HCT116 (cell line): ENCODE results near the gene RBM20. TPM values are rescaled to one million over a fixed set of nuclear protein-coding genes. Genes with fewer than 3 reads are reported as not detected.
A peak's percentile ranks its signal among the peaks of the same experiment; 100 is the strongest.

Experiments used
- ATAC-seq: fragments of 200-7000 bp; cut with Tn5 transposase; 2 replicates; pipeline ENCODE4 v1.9.1; 2020; ENCODE audit warnings: mild to moderate bottlenecking, moderate library complexity
- Bru-seq: library from RNA; stranded (reverse); fragments of 400-500 nt; gene quantifications from one replicate; lab custom pipeline; 2021; lab: Mats Ljungman, UMichigan
- BruChase-seq, 2 experiments: library from RNA; stranded (reverse); fragments of 400-500 nt; gene quantifications; one replicate each; lab custom pipeline; 2021; lab: Mats Ljungman, UMichigan
- BruUV-seq: library from RNA; stranded (reverse); fragments of 400-500 nt; replicated peaks from 2 replicates; lab custom pipeline; 2021; lab: Mats Ljungman, UMichigan
- CTCF ChIA-PET: fragments of 300-600 bp; sonication (Branson Sonifier 250); formaldehyde crosslinking; loops from one replicate; lab custom pipeline; 2021; ENCODE audit warnings: antibody characterized with exemption; lab: Charles Lee
- POLR2A ChIA-PET: fragments of 300-600, 350-600 bp; sonication (Branson Sonifier 250); formaldehyde crosslinking; loops from one replicate; lab custom pipeline; 2021; ENCODE audit warnings: antibody characterized with exemption; lab: Charles Lee
- RAD21 ChIA-PET, 2 experiments: fragments of 300-600 bp; sonication (Branson Sonifier 250); formaldehyde crosslinking; loops; one replicate each; lab custom pipeline; 2023; ENCODE audit warnings: low total read pairs in 2 of 2; ENCODE audit not compliant: uncharacterized antibody in 2 of 2, unreplicated experiment in 2 of 2, low non-redundant PET in 1 of 2; lab: Charles Lee
- DNase-seq: peaks from one replicate; pipeline ENCODE4 v3.0.0-alpha.2; 2010; ENCODE audit warnings: low read depth, low spot score
- H2AFZ ChIP-seq: fragments of 200-600 bp; shearing (Covaris generic), sonication (generic); 2 replicates; pipeline ENCODE4 v1.6.1; 2017; ENCODE audit warnings: low read depth, mixed run types, mixed read lengths, antibody characterized with exemption, low read length; ENCODE audit not compliant: poor library complexity, severe bottlenecking
- H3K27ac ChIP-seq: 2 replicates; pipeline ENCODE4 v1.5.1; 2012; ENCODE audit warnings: low read depth, low read length
- H3K27me3 ChIP-seq: fragments of 200-600 bp; sonication (generic); 2 replicates; pipeline ENCODE4 v1.6.1; 2016; ENCODE audit warnings: mixed run types, low read length, mixed read lengths; ENCODE audit not compliant: insufficient read depth
- H3K36me3 ChIP-seq, 2 experiments: fragments of 200-500 bp in 1 of 2; fragments of 200-600 bp in 1 of 2; sonication (Bioruptor generic) in 1 of 2; sonication (generic) in 1 of 2; 2 replicates each; pipeline versions ENCODE4 v1.5.1 to v1.6.1; 2014 to 2016; ENCODE audit warnings: low read length in 2 of 2, inconsistent platforms in 1 of 2, mixed read lengths in 1 of 2, mixed run types in 1 of 2; ENCODE audit not compliant: insufficient read depth in 2 of 2, control insufficient read depth in 1 of 2
- H3K4me1 ChIP-seq, 2 experiments: fragments of 200-600 bp in 1 of 2; sonication (generic) in 1 of 2; 2 replicates each; pipeline versions ENCODE4 v1.5.1 to v1.6.1; 2012 to 2017; ENCODE audit warnings: low read length in 2 of 2, inconsistent platforms in 1 of 2, mild to moderate bottlenecking in 1 of 2, mixed read lengths in 1 of 2, mixed run types in 1 of 2, moderate library complexity in 1 of 2; ENCODE audit not compliant: insufficient read depth in 2 of 2, control insufficient read depth in 1 of 2
- H3K4me2 ChIP-seq: fragments of 200-600 bp; sonication (generic); 2 replicates; pipeline ENCODE4 v1.6.1; 2017; ENCODE audit warnings: mixed run types, low read length, mixed read lengths
- H3K4me3 ChIP-seq, 2 experiments: fragments of 200-600 bp in 1 of 2; sonication (generic) in 1 of 2; replicated peaks in 1 of 2; 2 replicates each; pipeline ENCODE4 v1.5.1; 2011 to 2016; ENCODE audit warnings: low read length in 2 of 2, control low read depth in 1 of 2, low read depth in 1 of 2, mild to moderate bottlenecking in 1 of 2, mixed read lengths in 1 of 2, mixed run types in 1 of 2
- H3K79me2 ChIP-seq: fragments of 200-600 bp; sonication (generic); 2 replicates; pipeline ENCODE4 v1.6.1; 2017; ENCODE audit warnings: mild to moderate bottlenecking, mixed run types, low read length, moderate library complexity, mixed read lengths; ENCODE audit not compliant: insufficient read depth
- H3K9ac ChIP-seq: fragments of 200-600 bp; sonication (generic); 2 replicates; pipeline ENCODE4 v1.6.1; 2016; ENCODE audit warnings: low read length, mixed read lengths
- H3K9me2 ChIP-seq: fragments of 200-600 bp; sonication (generic), shearing (Covaris generic); 2 replicates; pipeline ENCODE4 v1.6.1; 2017; ENCODE audit warnings: mixed run types, mild to moderate bottlenecking, moderate library complexity; ENCODE audit not compliant: insufficient read depth
- H3K9me3 ChIP-seq, 2 experiments: fragments of 200-500 bp in 1 of 2; fragments of 200-600 bp in 1 of 2; sonication (Bioruptor generic) in 1 of 2; sonication (generic) in 1 of 2; 2 replicates each; pipeline ENCODE4 v1.6.1; 2014 to 2017; ENCODE audit warnings: low read length in 2 of 2, mixed read lengths in 2 of 2, inconsistent platforms in 1 of 2, low read depth in 1 of 2, mild to moderate bottlenecking in 1 of 2, mixed run types in 1 of 2, moderate library complexity in 1 of 2; ENCODE audit not compliant: control insufficient read depth in 1 of 2, insufficient read depth in 1 of 2
- H4K20me1 ChIP-seq: fragments of 200-600 bp; sonication (generic), shearing (Covaris generic); 2 replicates; pipeline ENCODE4 v1.6.1; 2017; ENCODE audit warnings: mixed run types, mild to moderate bottlenecking, moderate library complexity; ENCODE audit not compliant: insufficient read depth
- EGR1 ChIP-seq: IDR thresholded peaks from 2 replicates; pipeline ENCODE4 v1.6.1; 2012; ENCODE audit warnings: low read depth
- EZH2 ChIP-seq: fragments of 200-600 bp; sonication (generic); IDR thresholded peaks from 2 replicates; pipeline ENCODE4 v1.6.1; 2017; ENCODE audit warnings: antibody characterized with exemption, mixed run types
- FOSL1 ChIP-seq: IDR thresholded peaks from 2 replicates; pipeline ENCODE4 v1.6.1; 2012; ENCODE audit warnings: low read depth
- JUND ChIP-seq: IDR thresholded peaks from 2 replicates; pipeline ENCODE4 v1.6.1; 2012
- MAX ChIP-seq: IDR thresholded peaks from 2 replicates; pipeline ENCODE4 v1.6.1; 2012
- POLR2A ChIP-seq: IDR thresholded peaks from 2 replicates; pipeline ENCODE4 v1.7.0; 2011; ENCODE audit warnings: borderline replicate concordance; ENCODE audit not compliant: insufficient read depth, insufficient read length; ENCODE audit errors: extremely low read depth
- REST ChIP-seq: IDR thresholded peaks from 2 replicates; pipeline ENCODE4 v1.6.1; 2012; ENCODE audit warnings: low read depth
- SIN3A ChIP-seq: IDR thresholded peaks from 2 replicates; pipeline ENCODE4 v1.6.1; 2012; ENCODE audit warnings: low read depth
- SP1 ChIP-seq: IDR thresholded peaks from 2 replicates; pipeline ENCODE4 v1.6.1; 2012; ENCODE audit warnings: low read depth
- YY1 ChIP-seq: IDR thresholded peaks from 2 replicates; pipeline ENCODE4 v1.6.1; 2011; ENCODE audit warnings: low read length, low read depth, moderate library complexity, mild to moderate bottlenecking; ENCODE audit not compliant: insufficient replicate concordance; ENCODE audit errors: extremely low read depth
- ZFX ChIP-seq: fragments of 450-650 bp; IDR thresholded peaks from 2 replicates; pipeline ENCODE4 v1.6.1; 2017
- intact Hi-C: fragments of 100-400 bp; cut with micrococcal nuclease; formaldehyde crosslinking; loops from 2 replicates; pipeline ENCODE4 v1.10.0; 2022
- long read RNA-seq: library from polyadenylated mRNA; unstranded; transcript quantifications from one replicate; pipeline ENCODE4 v2.0.0, GENCODE V29; 2021; ENCODE audit not compliant: unreplicated experiment
- polyA plus RNA-seq: library from polyadenylated mRNA; unstranded; fragments of >200 nt; gene quantifications from 2 replicates; pipeline ENCODE4 v1.2.1, GENCODE V29; 2012; ENCODE audit warnings: missing spikeins
- total RNA-seq: library from RNA; stranded (reverse); gene quantifications from one replicate; pipeline ENCODE4 v1.2.1, GENCODE V29; 2021; ENCODE audit not compliant: unreplicated experiment

RBM20 gene
- total RNA-seq = 2.0 TPM
- polyA plus RNA-seq = 0.85 and 1.2 TPM in 2 replicates
- Bru-seq, nascent RNA = percentile 49 among the genes with signal in this experiment
- percentile 35 among the genes with signal in this experiment for BruChase-seq, experiment 1, labeled RNA remaining after a 6-hour chase
- BruChase-seq, experiment 2, labeled RNA remaining after a 2-hour chase = percentile 48 among the genes with signal in this experiment
- long read RNA-seq, partial matches to known transcripts = 4 of 5 reads
- long read RNA-seq, other reads (novel, unspliced or antisense) = 1 of 5 reads

DNA sequence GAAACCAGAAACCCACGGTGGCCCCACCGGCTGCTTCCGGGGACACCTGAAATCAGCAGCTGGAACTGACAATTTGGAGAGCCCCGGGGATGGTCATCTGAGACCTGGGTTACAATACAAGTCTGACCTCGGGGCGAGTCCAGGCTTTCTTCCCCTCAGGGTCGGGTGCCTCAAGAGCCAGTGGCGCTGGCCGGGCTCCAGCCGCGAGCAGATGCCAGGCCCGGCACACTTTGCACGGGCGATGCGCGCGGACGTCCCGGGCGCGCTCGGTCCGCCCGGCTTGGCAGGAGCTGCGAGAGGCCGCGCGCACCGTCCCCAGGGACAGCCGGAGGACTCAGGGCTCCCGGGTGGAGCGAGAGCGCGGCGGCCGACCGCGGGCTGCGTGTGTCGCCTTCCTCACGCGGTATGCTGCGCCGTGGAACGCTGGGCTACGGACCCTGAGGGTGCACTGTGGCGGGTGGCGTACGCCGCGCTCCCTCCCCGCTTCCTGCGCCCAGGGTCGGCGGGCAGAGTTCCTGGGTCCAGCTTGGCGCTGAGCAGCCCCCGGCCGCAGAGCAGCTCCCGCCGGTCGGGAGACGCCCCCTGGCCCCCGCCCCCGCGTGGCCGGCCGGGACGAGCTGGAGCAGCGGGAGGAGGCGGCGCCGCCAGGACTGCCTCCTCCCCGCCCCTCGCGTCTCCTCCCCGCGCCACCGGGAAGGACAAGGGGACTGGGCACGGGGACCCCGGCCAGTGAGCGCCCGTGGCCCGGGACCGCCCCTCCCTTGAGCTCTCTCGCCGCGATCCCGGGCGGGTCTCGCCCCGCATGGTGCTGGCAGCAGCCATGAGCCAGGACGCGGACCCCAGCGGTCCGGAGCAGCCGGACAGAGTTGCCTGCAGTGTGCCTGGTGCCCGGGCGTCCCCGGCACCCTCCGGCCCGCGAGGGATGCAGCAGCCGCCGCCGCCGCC, at the start of gene RBM20:
Gene RBM20, plus strand, starts transcription at position 684 of the 945 bp plus-strand sequence. Its CDS starts 119 bp downstream, at position 803.
- H4K20me1 ChIP-seq = no peaks in the 10 kb centered on the region
- ATAC-seq (peak; percentile 76), DNase-seq (no peak)
- peak within 1 kb of the TSS; percentile 60 to 65 for H3K4me3 ChIP-seq
- ChIA-PET CTCF (interaction anchor here (1.0 kb wide), 1 partner anchor 44 kb away, joined by 3 read pairs; no protein-coding TSS in a partner anchor), RAD21 (no interaction called here)
- peak within 1 kb of the TSS; percentile 54 for H3K9ac ChIP-seq
- intact Hi-C loops = no loop called here
- TF ChIP-seq FOSL1 = no peak
- no peak for TF ChIP-seq REST
- no peak for TF ChIP-seq POLR2A
- no peak for TF ChIP-seq SP1
- peak; percentile 66; the same call in 1 of the 2 replicates for TF ChIP-seq MAX
- TF ChIP-seq EGR1 = peak; percentile 93
- TF ChIP-seq YY1 = no peak
- 0 out of 2 replicates have a peak, but pooled peaks have one; percentile 38 for TF ChIP-seq SIN3A
- peak; percentile 41; the same call in 1 of the 2 replicates for TF ChIP-seq ZFX
- no peak for TF ChIP-seq EZH2
- TF ChIP-seq JUND = no peak
- TF ChIP-seq, all 23 proteins: peak for 4
- Histone ChIP-seq H3K36me3 (no peaks in the 10 kb centered on the region), H3K27ac (peak within 1 kb of the TSS; percentile 23; the same call in 1 of the 2 replicates), H3K9me2 (no peaks in the 10 kb centered on the region), H3K27me3 (peaks cover 8% of the 10 kb centered on the region; the same call in 1 of the 2 replicates), H3K4me1 (peaks cover 22 to 41% of the 10 kb centered on the region in 2 experiments), H3K4me2 (peak within 1 kb of the TSS; percentile 85), H2AFZ (peak within 1 kb of the TSS; percentile 79), H3K79me2 (no peaks in the 10 kb centered on the region), H3K9me3 (no peaks in the 10 kb centered on the region)
- BruUV-seq = no TSS peak
- POLR2A ChIA-PET = interaction anchor here (1.0 kb wide), 1 partner anchor 28 kb away, joined by 3 read pairs; no protein-coding TSS in a partner anchor
